ENCODE measurements around the gene HDDC3.

DNA sequence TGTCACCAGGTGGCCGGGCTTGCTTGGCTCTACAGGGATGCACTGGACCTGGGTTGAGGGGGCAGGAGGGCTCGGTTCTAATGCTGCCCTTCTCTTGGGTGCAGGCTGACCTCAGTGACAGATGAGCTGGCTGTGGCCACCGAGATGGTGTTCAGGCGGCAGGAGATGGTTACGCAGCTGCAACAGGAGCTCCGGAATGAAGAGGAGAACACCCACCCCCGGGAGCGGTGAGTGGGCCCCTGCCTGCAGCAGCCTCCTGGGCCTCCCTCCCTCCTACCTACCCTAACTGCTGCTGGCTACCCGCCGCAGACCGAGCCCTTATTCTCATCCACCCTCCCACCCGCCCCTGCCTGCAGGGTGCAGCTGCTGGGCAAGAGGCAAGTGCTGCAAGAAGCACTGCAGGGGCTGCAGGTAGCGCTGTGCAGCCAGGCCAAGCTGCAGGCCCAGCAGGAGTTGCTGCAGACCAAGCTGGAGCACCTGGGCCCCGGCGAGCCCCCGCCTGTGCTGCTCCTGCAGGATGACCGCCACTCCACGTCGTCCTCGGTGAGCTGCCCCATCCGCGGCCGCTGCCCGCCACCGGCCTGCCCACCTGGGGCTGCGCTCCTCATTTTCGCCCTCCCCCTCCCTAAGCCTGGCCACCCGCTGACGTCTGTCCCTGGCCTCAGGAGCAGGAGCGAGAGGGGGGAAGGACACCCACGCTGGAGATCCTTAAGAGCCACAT is 42.5 kb downstream of the HDDC3 start:
- TF ChIP-seq CTCF (IDR thresholded peaks at IDR 0.05 in 8 of 11, conservative IDR thresholded peaks at IDR 0.05 in 3 of 11) (no peak), POLR2A (IDR thresholded peaks at IDR 0.05) (no peak)
